T-helper 9 cell (primary cell): ENCODE measurements around the gene UBE2R2.
"Not testable (repeated sequence)": the region's sequence is repeated elsewhere in the genome, so short reads cannot be mapped to it uniquely, and the experiment has no call there.

Experiments
- DNase-seq: peaks from one replicate; pipeline ENCODE4 v3.0.0-alpha.2; 2020

UBE2R2 gene

GRCh38 chr9:33799928-33800704 lies 16.8 kb upstream of the UBE2R2 start:
- DNase-seq = no peak

- DNase-seq = no peak
Observed at GRCh38 chr9:33800886-33801285, 16.1 kb upstream of the UBE2R2 start.

DNA sequence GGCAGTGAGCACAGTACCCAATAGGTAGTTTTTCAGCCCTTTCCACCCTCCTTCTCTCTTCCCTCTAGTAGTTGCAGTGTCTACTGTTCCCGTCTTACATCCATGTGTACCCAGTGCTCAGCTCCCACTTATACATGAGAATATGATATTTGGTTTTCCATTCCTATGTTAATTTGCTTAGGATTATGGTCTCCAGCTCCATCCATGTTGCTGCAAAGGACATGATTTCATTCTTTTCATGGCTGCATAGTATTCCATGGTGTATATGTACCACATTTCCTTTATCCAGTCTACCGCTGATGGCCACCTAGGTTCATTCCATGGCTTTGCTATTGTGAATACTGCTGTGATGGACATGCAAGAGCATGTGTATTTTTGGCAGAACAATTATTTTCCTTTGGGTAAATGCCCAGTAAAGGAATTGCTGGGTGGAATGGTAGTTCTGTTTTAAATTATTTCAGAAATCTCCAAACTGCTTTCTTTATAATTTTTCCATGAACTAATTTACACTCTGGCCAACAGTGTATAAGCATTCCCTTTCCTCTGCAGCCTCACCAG lies 14.9 kb upstream of the UBE2R2 start:
- not testable (repeated sequence) for DNase-seq

DNA sequence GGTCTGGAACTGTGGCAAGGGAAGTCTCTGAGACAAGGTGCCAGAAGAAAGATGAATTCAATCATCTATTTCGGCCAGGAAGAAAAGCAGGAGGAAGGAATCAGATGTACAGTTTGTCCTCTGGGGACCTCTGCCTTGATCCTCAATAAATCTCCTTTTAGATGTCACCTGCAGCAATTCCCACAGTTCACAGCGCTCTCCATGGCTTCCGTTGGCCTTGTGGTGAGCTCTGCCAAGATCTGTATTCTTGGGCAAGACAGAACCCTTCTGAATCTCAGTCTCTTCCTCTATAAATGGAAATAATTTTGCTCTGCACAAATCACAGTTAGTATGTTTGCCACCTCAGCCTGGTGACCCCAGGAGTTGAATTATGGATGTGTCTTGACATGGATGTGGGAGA lies 12.8 kb upstream of the UBE2R2 start:
- not testable (repeated sequence) for DNase-seq

DNA sequence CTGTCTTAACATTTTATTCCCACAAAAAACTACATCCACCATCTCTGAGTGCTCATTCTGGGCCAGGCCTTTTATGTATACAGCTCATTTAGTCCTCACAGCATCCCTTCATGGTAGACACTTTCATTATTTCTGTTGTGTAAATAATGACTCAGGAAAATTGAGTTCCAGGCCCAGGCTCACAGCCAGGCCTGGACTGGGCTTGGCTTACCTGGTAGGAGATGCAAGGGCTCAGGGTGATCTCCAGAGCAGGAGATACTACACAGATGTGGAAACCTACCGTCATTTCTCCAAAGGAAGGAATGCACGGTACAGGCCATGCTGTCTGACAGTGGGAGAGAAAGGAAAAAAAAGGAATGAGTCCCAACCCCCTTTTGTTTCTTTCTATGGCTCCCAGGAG lies 9.8 kb upstream of the UBE2R2 start:
- not testable (repeated sequence) for DNase-seq

GRCh38 chr9:33808979-33809322 lies 8.0 kb upstream of the UBE2R2 start:
- DNase-seq = not testable (repeated sequence)

DNA sequence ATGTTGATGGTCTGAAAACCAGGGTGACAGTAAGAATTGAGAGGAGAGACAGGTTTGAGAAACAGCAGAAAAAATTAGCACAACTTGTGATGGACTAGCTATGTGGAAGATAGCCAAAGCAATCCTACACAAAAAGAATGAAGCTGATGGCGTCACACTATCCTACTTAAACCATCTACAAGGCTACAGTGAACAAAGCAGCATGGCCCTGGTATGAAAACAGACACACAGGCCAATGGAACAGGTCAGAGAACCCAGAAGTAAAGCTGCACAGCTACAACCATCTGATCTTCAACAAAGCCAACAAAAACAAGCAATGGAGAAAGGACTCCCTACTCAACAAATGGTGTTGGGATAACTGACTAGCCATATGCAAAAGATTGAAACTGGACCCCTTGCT lies 7.5 kb upstream of the UBE2R2 start:
- no peak for DNase-seq

DNA sequence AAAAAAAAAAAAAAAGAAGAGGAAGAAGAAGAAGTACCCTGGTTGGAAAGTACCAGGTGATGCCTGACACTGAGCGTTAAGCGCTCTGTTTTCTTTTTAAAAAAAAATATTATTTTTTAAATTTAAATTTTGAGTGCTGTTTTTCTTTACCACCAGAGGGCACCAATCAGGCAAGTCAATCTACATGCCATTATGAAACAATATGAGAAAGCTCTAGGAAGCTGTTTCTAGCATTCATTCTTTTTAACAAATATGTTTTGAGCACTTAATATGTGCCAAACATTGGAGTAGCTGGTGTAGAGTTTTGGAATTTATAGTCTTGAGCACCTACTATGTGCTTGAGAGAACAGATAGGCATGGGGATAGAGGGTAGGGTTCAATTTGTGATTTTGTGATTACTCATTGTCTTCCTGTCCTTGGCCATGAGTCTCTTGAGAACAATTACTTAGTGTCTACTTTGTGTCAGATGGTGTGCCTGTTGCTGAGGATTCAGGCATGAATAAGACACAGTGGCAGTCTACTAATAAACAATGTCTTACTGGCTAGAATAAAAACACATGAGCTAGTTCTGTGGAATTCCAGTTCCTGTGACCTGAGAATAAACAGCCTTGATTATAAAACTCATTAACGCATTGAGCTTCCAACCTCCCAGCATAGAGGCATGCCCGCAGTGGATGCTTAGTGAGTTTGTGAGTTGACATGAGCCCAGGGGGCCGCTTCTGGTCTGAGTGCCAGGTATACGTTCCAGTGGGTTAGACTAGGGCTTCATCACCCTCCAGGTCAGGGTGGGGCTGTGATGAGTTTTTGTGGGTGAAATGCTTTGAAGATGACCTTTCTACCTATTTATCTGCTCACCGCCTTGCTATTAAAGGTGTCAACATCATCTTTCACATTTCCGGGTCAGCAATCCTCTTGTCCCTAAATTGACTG lies 3.0 kb upstream of the UBE2R2 start:
- no peak for DNase-seq

DNA sequence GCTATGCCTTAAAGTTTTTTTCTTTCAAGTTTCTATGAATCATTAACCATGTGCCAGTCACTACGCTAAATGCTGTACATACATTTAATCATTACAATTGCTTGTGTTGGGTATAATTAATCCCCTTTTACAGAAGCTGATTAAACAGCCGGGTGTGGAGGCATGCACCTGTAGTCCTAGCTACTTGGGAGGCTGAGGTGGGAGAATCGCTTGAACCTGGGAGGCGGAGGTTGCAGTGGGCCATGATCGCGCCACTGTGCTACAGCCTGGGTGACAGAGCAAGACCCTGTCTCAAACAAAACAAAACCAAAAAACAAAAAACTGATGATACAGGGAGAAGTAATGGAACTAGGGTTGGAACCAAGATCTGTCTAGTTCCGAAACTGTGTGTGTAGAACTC lies 1.2 kb upstream of the UBE2R2 start:
- no peak for DNase-seq

DNA sequence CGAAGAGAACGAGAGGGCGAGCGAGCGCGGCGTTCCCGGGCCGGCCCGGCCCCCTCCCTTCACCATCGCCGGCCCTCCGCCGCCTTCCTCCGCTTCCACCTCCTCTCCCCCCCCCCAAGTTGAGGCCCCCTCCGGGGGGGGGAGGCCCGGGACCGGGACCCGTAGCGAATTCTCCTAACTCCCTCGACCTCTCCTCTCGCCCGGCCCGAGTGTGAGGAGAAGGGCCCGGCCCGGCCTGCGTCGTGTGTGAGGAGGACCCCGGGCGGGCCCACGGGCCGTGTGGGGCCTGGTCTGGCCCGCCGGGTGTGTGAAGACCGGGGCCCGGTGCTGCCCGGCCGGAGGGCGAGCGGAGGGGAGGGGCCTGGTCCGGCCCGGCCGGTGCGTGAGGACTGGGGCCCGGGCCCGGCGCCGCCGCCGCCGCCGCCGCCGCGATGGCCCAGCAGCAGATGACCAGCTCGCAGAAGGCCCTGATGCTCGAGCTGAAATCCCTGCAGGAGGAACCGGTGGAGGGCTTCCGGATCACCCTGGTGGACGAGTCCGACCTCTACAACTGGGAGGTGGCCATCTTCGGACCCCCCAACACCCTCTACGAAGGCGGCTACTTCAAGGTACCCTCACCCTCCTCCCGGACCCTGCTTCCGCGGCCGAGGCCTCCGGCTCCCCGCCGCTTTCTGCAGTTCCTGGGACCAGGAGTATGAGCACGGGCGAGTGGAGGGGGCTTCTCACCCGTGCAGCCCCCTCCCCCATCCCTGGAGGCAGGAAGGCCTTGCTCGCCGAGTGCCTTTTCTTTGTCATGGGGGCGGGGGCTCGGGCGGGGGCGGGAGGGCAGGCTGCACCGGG lies 587 bp downstream of the UBE2R2 start:
- DNase-seq = peak; percentile 42

GRCh38 chr9:33818167-33818846 lies 1.3 kb downstream of the UBE2R2 start:
- DNase-seq = no peak

- DNase-seq = no peak
Observed at GRCh38 chr9:33818847-33819500, 2.0 kb downstream of the UBE2R2 start.

DNA sequence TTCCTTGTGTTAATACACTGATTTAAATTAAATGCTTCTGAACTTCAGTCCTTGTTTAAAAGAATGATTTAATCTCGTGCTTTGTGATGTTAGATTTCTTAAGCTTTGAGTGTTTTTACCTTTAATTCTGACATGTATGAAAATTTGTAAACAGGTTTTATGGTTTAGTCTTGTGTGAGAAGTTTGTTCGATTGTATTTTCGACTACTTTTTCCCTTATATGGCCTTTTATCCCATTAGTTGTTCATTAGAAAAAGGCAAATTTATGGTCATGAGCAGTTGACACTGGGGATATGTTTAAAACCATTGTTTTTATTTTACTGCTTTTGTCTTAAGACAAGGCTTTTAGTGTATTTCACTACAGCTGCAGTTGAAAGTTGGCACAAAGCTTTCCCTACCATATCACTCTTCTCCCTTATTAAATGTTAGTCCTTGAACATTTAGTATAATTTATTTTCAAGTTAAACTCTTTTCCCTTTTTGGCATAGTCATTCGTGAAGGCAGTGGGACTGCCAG lies 3.3 kb downstream of the UBE2R2 start:
- DNase-seq = no peak

DNA sequence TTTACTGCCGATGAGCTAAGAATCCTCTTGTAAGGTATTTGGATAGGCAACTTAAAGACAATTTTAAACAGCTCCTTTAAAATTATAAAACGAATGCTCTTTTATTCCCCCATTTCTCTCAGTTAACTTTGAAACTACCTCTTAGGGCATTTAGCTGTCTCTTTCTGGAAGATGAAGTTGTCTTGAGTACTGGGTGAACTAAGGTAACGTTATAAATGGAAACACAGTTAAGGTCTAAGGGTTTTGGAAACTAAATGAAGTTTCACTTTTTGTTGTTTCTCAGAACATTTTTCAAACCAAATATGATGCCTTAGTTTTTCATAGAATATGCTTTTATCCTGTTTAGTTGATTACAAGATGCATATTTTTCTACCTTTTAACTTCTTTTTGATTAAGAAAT lies 6.8 kb downstream of the UBE2R2 start:
- no peak for DNase-seq

GRCh38 chr9:33827285-33827684 lies 10.3 kb downstream of the UBE2R2 start:
- DNase-seq = not testable (repeated sequence)

- not testable (repeated sequence) for DNase-seq
Observed at GRCh38 chr9:33829641-33830230, 12.8 kb downstream of the UBE2R2 start.

GRCh38 chr9:33835625-33836260 lies 18.8 kb downstream of the UBE2R2 start:
- DNase-seq = no peak

DNA sequence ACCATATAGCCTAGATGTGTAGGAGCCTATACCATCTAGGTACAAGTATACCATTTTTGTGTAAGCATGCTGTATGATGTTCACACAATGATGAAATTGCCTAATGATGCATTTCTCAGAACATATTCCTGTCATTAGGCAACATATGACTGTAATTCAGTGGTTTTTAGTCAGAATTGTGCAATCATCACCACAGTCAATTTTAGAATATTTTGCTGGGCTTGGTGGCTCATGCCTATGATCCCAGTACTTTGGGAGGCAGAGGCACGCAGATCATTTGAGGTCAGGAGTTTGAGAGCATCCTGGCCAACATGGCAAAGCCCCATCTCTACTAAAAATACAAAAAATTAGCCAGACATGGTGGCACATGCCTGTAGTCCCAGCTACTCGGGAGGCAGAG lies 19.3 kb downstream of the UBE2R2 start:
- DNase-seq = not testable (repeated sequence)

GRCh38 chr9:33837138-33837537 lies 20.2 kb downstream of the UBE2R2 start:
- DNase-seq = no peak

- DNase-seq = no peak
Observed at GRCh38 chr9:33840381-33840780, 23.4 kb downstream of the UBE2R2 start.
